Measurements from ENCODE around the gene TMEM200B. TPM values are rescaled to one million over a fixed set of nuclear protein-coding genes. Genes with fewer than 3 reads are reported as not detected.

The TMEM200B gene
- total RNA-seq, 1 experiment from 2014 or later: 12.6 TPM

DNA sequence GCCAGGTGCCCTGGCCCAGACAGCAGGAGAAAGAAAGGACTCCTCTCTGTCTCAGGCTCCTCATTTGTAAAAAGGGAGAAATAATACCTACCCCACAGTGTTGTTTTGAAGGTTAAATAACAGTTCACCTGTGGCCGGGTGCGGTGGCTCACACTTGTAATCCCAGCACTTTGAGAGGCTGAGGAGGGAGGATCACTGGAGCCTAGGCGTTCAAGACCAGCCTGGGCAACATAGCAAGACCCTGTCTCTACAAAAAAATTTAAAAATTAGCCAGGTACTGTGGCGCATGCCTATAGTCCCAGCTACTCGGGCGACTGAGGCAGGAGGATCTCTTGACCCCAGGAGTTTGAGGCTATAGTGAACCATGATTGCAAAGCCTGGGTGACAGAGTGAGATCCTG is 2.5 kb upstream of the TMEM200B start:
- Histone ChIP-seq H3K18ac (ENCODE audit: insufficient read length, low read depth, low read length) (no peak overlapping the region), H3K23ac (ENCODE audit: insufficient read length, low read depth, low read length) (no peak overlapping the region), H3K4me1 (ENCODE audit: insufficient read depth, low read length) (peaks cover 2% of the 10 kb centered on the region; the same call in 1 of the 2 replicates), H2AFZ (ENCODE audit: low read length) (no peak overlapping the region), H2BK15ac (ENCODE audit: low read depth, low read length) (no peak overlapping the region), H3K56ac (ENCODE audit: insufficient read length, low read depth, low read length) (no peak overlapping the region), H2AK5ac (ENCODE audit: insufficient read length, low read length) (no peak overlapping the region), H2BK120ac (ENCODE audit: low read depth, low read length, poor library complexity, severe bottlenecking) (no peak overlapping the region), H4K20me1 (ENCODE audit: control insufficient read depth, insufficient read depth, insufficient read length) (peaks cover 2% of the 10 kb centered on the region), H2BK12ac (ENCODE audit: insufficient read length, low read depth, low read length) (no peak overlapping the region), H3K27me3 (ENCODE audit: insufficient read depth, low read length) (no peaks in the 10 kb centered on the region; the same call in 1 of the 2 replicates), H3K4ac (ENCODE audit: low read depth, low read length) (no peak overlapping the region), H3K9ac (ENCODE audit: extremely low read depth, insufficient read length, low read length) (no peak overlapping the region), H3K14ac (ENCODE audit: insufficient read depth, low read length) (no peak overlapping the region), H3K23me2 (ENCODE audit: insufficient read length, low read depth, low read length, poor library complexity, severe bottlenecking) (peaks cover 18% of the 10 kb centered on the region), H4K5ac (ENCODE audit: insufficient read length, low read depth, low read length) (no peak overlapping the region), H3K79me2 (ENCODE audit: insufficient read depth, low read length) (no peaks in the 10 kb centered on the region), H2BK20ac (ENCODE audit: low read depth, low read length, poor library complexity, severe bottlenecking) (no peak overlapping the region), H3T11ph (ENCODE audit: low read length) (no peak overlapping the region), H3K79me1 (ENCODE audit: insufficient read depth, low read depth, low read length, poor library complexity, severe bottlenecking) (no peaks in the 10 kb centered on the region), H3K9me3 (ENCODE audit: control insufficient read depth, low read depth, low read length) (no peaks in the 10 kb centered on the region), H3K4me2 (ENCODE audit: insufficient read depth, insufficient read length, low read length) (no peak overlapping the region), H4K91ac (ENCODE audit: insufficient read length, low read depth, low read length) (no peak overlapping the region), H4K8ac (replicated peaks; ENCODE audit: insufficient read length, low read depth, low read length) (no peak overlapping the region), H3K27ac (ENCODE audit: insufficient read length, low read depth, low read length) (no peak overlapping the region), H2BK5ac (ENCODE audit: insufficient read length, low read length) (no peak overlapping the region)
- no peaks in the 10 kb centered on the region for H3K9me3 Mint-ChIP-seq
- no peaks in the 10 kb centered on the region for H3K36me3 Mint-ChIP-seq (ENCODE audit: insufficient read depth in 1 of 3, low read depth in 3 of 3)
- peaks cover 32% of the 10 kb centered on the region for H3K27me3 Mint-ChIP-seq (ENCODE audit: low read depth)
- TF ChIP-seq, protein P1, sequence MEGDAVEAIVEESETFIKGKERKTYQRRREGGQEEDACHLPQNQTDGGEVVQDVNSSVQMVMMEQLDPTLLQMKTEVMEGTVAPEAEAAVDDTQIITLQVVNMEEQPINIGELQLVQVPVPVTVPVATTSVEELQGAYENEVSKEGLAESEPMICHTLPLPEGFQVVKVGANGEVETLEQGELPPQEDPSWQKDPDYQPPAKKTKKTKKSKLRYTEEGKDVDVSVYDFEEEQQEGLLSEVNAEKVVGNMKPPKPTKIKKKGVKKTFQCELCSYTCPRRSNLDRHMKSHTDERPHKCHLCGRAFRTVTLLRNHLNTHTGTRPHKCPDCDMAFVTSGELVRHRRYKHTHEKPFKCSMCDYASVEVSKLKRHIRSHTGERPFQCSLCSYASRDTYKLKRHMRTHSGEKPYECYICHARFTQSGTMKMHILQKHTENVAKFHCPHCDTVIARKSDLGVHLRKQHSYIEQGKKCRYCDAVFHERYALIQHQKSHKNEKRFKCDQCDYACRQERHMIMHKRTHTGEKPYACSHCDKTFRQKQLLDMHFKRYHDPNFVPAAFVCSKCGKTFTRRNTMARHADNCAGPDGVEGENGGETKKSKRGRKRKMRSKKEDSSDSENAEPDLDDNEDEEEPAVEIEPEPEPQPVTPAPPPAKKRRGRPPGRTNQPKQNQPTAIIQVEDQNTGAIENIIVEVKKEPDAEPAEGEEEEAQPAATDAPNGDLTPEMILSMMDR (conservative IDR thresholded peaks at IDR 0.05): no peak
- H3K27ac Mint-ChIP-seq: no peak overlapping the region
- DNase-seq: no peak
- WGBS (ENCODE audit: extremely low coverage, insufficient read length, low lambda C conversion rate): no CpG with 5 or more reads among the region's 6 CpGs
- peaks cover 9 to 10% of the 10 kb centered on the region in 2 experiments for H3K4me1 Mint-ChIP-seq
- H3K4me3 Mint-ChIP-seq: peak overlapping the region in 1 of 2 experiments; percentile 47; a peak in 3 of 5 replicates
